Endothelial cell of umbilical vein (primary cell): ENCODE measurements around the gene NIPBL. TPM values are rescaled to one million over a fixed set of nuclear protein-coding genes. Genes with fewer than 3 reads are reported as not detected.

ENCODE experiments used
- BruUV-seq: library from RNA; stranded (reverse); fragments of 400-500 nt; replicated peaks from 2 replicates; lab custom pipeline; 2021; lab: Mats Ljungman, UMichigan
- CTCF ChIA-PET: fragments of 300-600, 350-600 bp; sonication (Branson Sonifier 250); formaldehyde crosslinking; loops from one replicate; lab custom pipeline; 2021; ENCODE audit warnings: antibody characterized with exemption, inconsistent platforms; lab: Charles Lee
- POLR2A ChIA-PET: fragments of 300-600, 350-600 bp; sonication (Branson Sonifier 250); formaldehyde crosslinking; loops from one replicate; lab custom pipeline; 2021; ENCODE audit warnings: antibody characterized with exemption, inconsistent platforms; lab: Charles Lee
- DNase-seq: peaks from one replicate; pipeline ENCODE4 v3.0.0-alpha.2; 2011; ENCODE audit warnings: low read depth, low spot score
- FAIRE-seq: peaks from 2 replicates; lab custom pipeline; 2011; peaks lifted over from hg19 to GRCh38; lab: Jason Lieb, UNC
- H2AFZ ChIP-seq: 2 replicates; pipeline ENCODE4 v1.6.0; 2012; ENCODE audit warnings: low read depth, low read length, control low read depth, inconsistent platforms
- H3K27ac ChIP-seq: 2 replicates; pipeline ENCODE4 v1.5.1; 2011; ENCODE audit warnings: low read depth, mild to moderate bottlenecking, control low read depth, low read length, moderate library complexity; ENCODE audit not compliant: insufficient read depth
- H3K27me3 ChIP-seq, 2 experiments: 2 replicates each; pipeline versions ENCODE4 v1.6.0 to v1.6.1; 2011; ENCODE audit warnings: low read length in 2 of 2, mixed read lengths in 1 of 2; ENCODE audit not compliant: control insufficient read depth in 2 of 2, insufficient read depth in 2 of 2
- H3K36me3 ChIP-seq, 2 experiments: 2 replicates in 1 of 2; 3 replicates in 1 of 2; pipeline ENCODE4 v1.5.1; 2011; ENCODE audit warnings: low read length in 2 of 2, mild to moderate bottlenecking in 1 of 2, moderate library complexity in 1 of 2; ENCODE audit not compliant: control insufficient read depth in 2 of 2, insufficient read depth in 2 of 2; ENCODE audit errors: extremely low read depth in 1 of 2
- H3K4me1 ChIP-seq: 3 replicates; pipeline ENCODE4 v1.5.1; 2011; ENCODE audit warnings: mild to moderate bottlenecking, low read length; ENCODE audit not compliant: control insufficient read depth, insufficient read depth; ENCODE audit errors: extremely low read depth
- H3K4me2 ChIP-seq: 2 replicates; pipeline ENCODE4 v1.6.1; 2011; ENCODE audit warnings: low read length, control low read depth, mixed read lengths; ENCODE audit not compliant: insufficient read depth
- H3K4me3 ChIP-seq, 3 experiments: fragments of 200-600 bp in 1 of 3; sonication (generic), shearing (Covaris generic) in 1 of 3; replicated peaks in 1 of 3; 2 replicates each; pipeline ENCODE4 v1.5.1; 2011 to 2016; ENCODE audit warnings: control low read depth in 3 of 3, low read length in 3 of 3, mild to moderate bottlenecking in 2 of 3, inconsistent platforms in 1 of 3, low read depth in 1 of 3, moderate library complexity in 1 of 3; ENCODE audit not compliant: insufficient read depth in 1 of 3
- H3K79me2 ChIP-seq: 2 replicates; pipeline ENCODE4 v1.6.0; 2012; ENCODE audit warnings: low read length, inconsistent platforms; ENCODE audit not compliant: control insufficient read depth, insufficient read depth
- H3K9ac ChIP-seq: replicated peaks from 2 replicates; pipeline ENCODE3; 2011; ENCODE audit warnings: low read length, control low read depth; ENCODE audit not compliant: insufficient read depth; ENCODE audit errors: extremely low read depth
- H3K9me1 ChIP-seq: replicated peaks from 3 replicates; pipeline ENCODE4 v1.6.0; 2011; ENCODE audit warnings: mild to moderate bottlenecking, low read length; ENCODE audit not compliant: control insufficient read depth, insufficient read depth; ENCODE audit errors: extremely low read depth
- H3K9me3 ChIP-seq: replicated peaks from 2 replicates; pipeline ENCODE4 v1.5.1; 2012; ENCODE audit warnings: low read length, inconsistent platforms; ENCODE audit not compliant: control insufficient read depth, insufficient read depth
- H4K20me1 ChIP-seq: replicated peaks from 2 replicates; pipeline ENCODE3; 2011; ENCODE audit warnings: mild to moderate bottlenecking, low read length; ENCODE audit not compliant: control insufficient read depth, insufficient read depth; ENCODE audit errors: extremely low read depth
- CTCF ChIP-seq, 2 donors: IDR thresholded peaks; 1 replicate in 1 of 2; 2 replicates in 1 of 2; pipeline ENCODE4 v1.5.1; 2011; ENCODE audit warnings: low read length in 2 of 2, mild to moderate bottlenecking in 2 of 2, moderate library complexity in 2 of 2, control low read depth in 1 of 2, inconsistent platforms in 1 of 2, low read depth in 1 of 2; ENCODE audit not compliant: insufficient read depth in 1 of 2; ENCODE audit errors: extremely low read depth in 1 of 2
- FOS ChIP-seq: IDR thresholded peaks from 2 replicates; pipeline ENCODE4 v1.6.1; 2011; ENCODE audit warnings: mild to moderate bottlenecking, low read length, moderate library complexity, borderline replicate concordance; ENCODE audit not compliant: insufficient read depth
- GATA2 ChIP-seq: IDR thresholded peaks from 2 replicates; pipeline ENCODE4 v1.7.0; 2011; ENCODE audit warnings: low read depth, mild to moderate bottlenecking, moderate library complexity, mixed read lengths, low read length; ENCODE audit not compliant: insufficient read length, insufficient read depth
- JUN ChIP-seq: IDR thresholded peaks from 2 replicates; pipeline ENCODE4 v1.6.1; 2011; ENCODE audit warnings: borderline replicate concordance, low read depth; ENCODE audit not compliant: insufficient read length, insufficient read depth
- POLR2A ChIP-seq: IDR thresholded peaks from 2 replicates; pipeline ENCODE4 v1.6.1; 2012; ENCODE audit warnings: low read depth, mild to moderate bottlenecking, control low read depth, low read length
- dilution Hi-C: fragments of 300-500 bp; cut with MboI; formaldehyde crosslinking; loops from one replicate; pipeline ENCODE4 v1.15.0; 2019; ENCODE audit warnings: low sequenced_read_pairs; ENCODE audit not compliant: extremely low pct_ligation_motif_present
- intact Hi-C: fragments of 100-400 bp; cut with micrococcal nuclease; formaldehyde crosslinking; loops from one replicate; pipeline ENCODE4 v1.10.0; 2022
- polyA plus RNA-seq, 4 experiments: library from polyadenylated mRNA; depleted of rRNA in 3 of 4; stranded (reverse) in 3 of 4; unstranded in 1 of 4; fragments of >200 nt; gene quantifications; 2 replicates each; pipeline versions ENCODE4 v1.2.1 to v1.2.3, GENCODE V29; 2011 to 2012; ENCODE audit warnings: missing spikeins in 1 of 4
- total RNA-seq: library from RNA; stranded (reverse); gene quantifications from 2 replicates; pipeline ENCODE4 v1.2.3, GENCODE V29; 2021

Gene NIPBL
- total and polyA plus RNA-seq, 2 donors (not counting 3 experiments of a cell fraction or from before 2014, with no cell fraction given), result 15.5 to 50.7 TPM

DNA sequence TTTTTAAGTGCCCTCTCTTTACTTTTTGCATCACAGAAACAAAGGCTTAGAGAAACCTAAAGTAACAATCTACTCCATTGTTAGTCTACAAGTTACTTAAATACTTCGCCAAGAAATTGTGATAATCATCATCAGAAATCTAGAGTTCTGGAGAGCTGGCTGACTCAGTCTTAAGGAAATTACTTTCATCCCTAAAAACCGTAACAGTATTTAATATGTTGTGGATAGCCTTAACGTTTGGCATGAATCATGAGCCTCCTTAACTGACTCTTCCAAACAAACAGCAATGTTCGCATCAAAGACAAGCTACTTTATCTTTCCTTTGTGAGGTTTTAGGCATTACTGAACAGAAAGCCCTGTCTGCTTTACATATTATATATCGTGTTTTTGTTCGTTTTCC lies 128.7 kb downstream of the NIPBL start:
- POLR2A ChIA-PET, result no interaction called here
- no peak overlapping the region for H2AFZ ChIP-seq
- dilution Hi-C loops, result no loop called here
- no peak overlapping the region for H3K9ac ChIP-seq
- no peaks in the 10 kb centered on the region for H3K27me3 ChIP-seq
- H3K4me3 ChIP-seq, result no peak overlapping the region
- H3K9me1 ChIP-seq, result no peaks in the 10 kb centered on the region
- TF ChIP-seq POLR2A (no peak), CTCF (IDR thresholded peaks at IDR 0.05; ENCODE audit: extremely low read depth in 1 of 2, insufficient read depth in 1 of 2, low read depth in 1 of 2, low read length in 2 of 2) (no peak), GATA2 (peak; percentile 10), FOS (peak; percentile 44)
- no peaks in the 10 kb centered on the region for H3K79me2 ChIP-seq
- no TSS peak for BruUV-seq
- FAIRE-seq (no peak), DNase-seq (peak; percentile 60)
- H3K4me2 ChIP-seq, result no peak overlapping the region
- peaks cover 4% of the 10 kb centered on the region for H3K4me1 ChIP-seq
- H3K36me3 ChIP-seq, result peaks cover 2 to 4% of the 10 kb centered on the region in 2 experiments
- CTCF ChIA-PET, result interaction anchor here (0.6 to 4.0 kb wide), 39 partner anchors 10 to 309 kb away, joined by 3 to 57 read pairs (median 5); no protein-coding TSS in a partner anchor
- intact Hi-C loops, result no loop called here
- H3K9me3 ChIP-seq, result no peaks in the 10 kb centered on the region
- H4K20me1 ChIP-seq, result no peaks in the 10 kb centered on the region
- no peak overlapping the region for H3K27ac ChIP-seq

- TF ChIP-seq JUN, result no peak
- TF ChIP-seq CTCF (IDR thresholded peaks at IDR 0.05; ENCODE audit: extremely low read depth in 1 of 2, insufficient read depth in 1 of 2, low read depth in 1 of 2, low read length in 2 of 2), result peak; percentile 27 to 34
- intact Hi-C loops (loop anchor here (1.0 to 2.0 kb wide), 4 partner anchors 129 to 267 kb away; partner anchors contain the start of gene NIPBL), dilution Hi-C loops (no loop called here)
- POLR2A ChIA-PET, result no interaction called here
- H3K27me3 ChIP-seq, result no peaks in the 10 kb centered on the region
- H3K9me1 ChIP-seq, result no peaks in the 10 kb centered on the region
- BruUV-seq, result no TSS peak
- CTCF ChIA-PET, result interaction anchor here (0.6 to 4.0 kb wide), 39 partner anchors 10 to 310 kb away, joined by 3 to 57 read pairs (median 5); no protein-coding TSS in a partner anchor
- no peak overlapping the region for H3K9ac ChIP-seq
- H4K20me1 ChIP-seq, result no peaks in the 10 kb centered on the region
- peaks cover 4% of the 10 kb centered on the region for H3K4me1 ChIP-seq
- DNase-seq (peak; percentile 50), FAIRE-seq (no peak)
- no peak overlapping the region for H3K4me2 ChIP-seq
- H3K79me2 ChIP-seq, result no peaks in the 10 kb centered on the region
- no peak overlapping the region for H3K27ac ChIP-seq
- H3K9me3 ChIP-seq, result no peaks in the 10 kb centered on the region
- peaks cover 2 to 4% of the 10 kb centered on the region in 2 experiments for H3K36me3 ChIP-seq
- H2AFZ ChIP-seq, result no peak overlapping the region
- H3K4me3 ChIP-seq, result no peak overlapping the region
Measured at GRCh38 chr5:37005946-37006540, 129.5 kb downstream of the NIPBL start.
